Measurements from ENCODE around the gene FST. TPM values are rescaled to one million over a fixed set of nuclear protein-coding genes. Genes with fewer than 3 reads are reported as not detected.

Gene FST
- total RNA-seq, 2 experiments from 2014 or later, result 0.36 to 0.65 TPM

DNA sequence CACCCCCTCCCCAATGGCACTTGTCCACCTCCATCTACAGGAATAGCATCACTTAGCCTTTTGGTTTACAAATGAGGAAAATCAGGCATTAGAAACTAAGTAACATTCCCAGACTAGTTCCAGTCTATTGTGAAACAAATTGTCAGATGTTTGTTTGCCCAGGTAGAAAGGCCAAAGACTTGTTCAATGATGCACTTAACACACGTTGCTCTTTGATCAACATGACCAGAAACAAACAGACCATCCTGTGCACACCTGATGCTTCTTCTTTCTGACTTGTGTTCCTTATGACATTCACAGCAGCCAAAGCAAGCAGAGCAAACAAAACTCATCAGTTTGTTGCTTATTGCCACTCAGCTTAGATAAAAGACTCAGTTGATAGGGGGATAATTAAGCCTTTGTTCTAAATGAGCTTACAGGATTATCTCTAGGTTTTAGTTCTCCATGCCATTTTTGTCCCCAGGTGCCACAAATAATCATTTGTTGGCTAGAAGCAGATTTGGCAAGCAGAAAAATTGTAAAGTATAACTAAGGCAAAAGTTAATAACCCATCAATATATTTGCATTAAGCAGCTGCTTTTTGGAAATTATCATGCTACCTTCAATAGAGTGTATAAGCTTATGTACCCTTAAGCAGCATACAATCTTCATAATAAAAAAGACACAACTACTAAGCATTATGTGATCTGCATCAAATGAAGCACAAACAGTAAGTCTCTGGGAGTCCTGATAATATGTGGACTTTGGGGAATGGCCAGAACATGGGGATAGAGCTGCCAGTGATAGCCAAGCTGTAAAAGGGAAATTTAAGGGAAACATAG, 26.3 kb upstream of the FST start:
- H3K4me3 Mint-ChIP-seq, result no peak overlapping the region
- no peaks in the 10 kb centered on the region for H3K9me3 Mint-ChIP-seq
- no peak for DNase-seq
- no peaks in the 10 kb centered on the region for H3K4me1 Mint-ChIP-seq (ENCODE audit: low read depth)
- no peak overlapping the region for H3K27ac Mint-ChIP-seq
- intact Hi-C loops (cut with micrococcal nuclease), result no loop called here
- POLR2A ChIA-PET, result no interaction called here
- peaks cover 11% of the 10 kb centered on the region for H3K27me3 Mint-ChIP-seq
- CTCF ChIA-PET, result interaction anchor here (1.4 kb wide), 1 partner anchor 774 kb away, joined by 5 read pairs; no protein-coding TSS in a partner anchor
- no peaks in the 10 kb centered on the region for H3K36me3 Mint-ChIP-seq

DNA sequence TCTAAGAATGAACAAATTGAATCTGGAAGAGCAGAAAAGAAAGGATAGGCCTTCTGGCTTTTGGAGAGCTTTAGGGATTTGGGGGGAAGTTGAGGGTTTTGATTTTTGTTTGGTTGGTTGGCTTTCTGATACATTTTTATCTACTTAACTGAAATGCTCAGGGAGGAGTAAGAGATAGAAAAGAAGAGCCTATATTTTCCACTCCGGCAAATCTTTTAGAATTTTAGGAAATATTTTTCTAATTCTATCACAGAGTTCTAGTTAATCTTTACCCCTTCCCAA, 25.8 kb upstream of the FST start:
- Mint-ChIP-seq H3K36me3 (no peaks in the 10 kb centered on the region), H3K4me3 (no peak overlapping the region), H3K9me3 (no peaks in the 10 kb centered on the region), H3K4me1 (ENCODE audit: low read depth) (no peaks in the 10 kb centered on the region), H3K27ac (no peak overlapping the region), H3K27me3 (peaks cover 7% of the 10 kb centered on the region)
- CTCF ChIA-PET, result interaction anchor here (1.4 kb wide), 1 partner anchor 774 kb away, joined by 5 read pairs; no protein-coding TSS in a partner anchor
- POLR2A ChIA-PET, result no interaction called here
- no peak for DNase-seq
- intact Hi-C loops (cut with micrococcal nuclease), result no loop called here

GRCh38 chr5:53456366-53456765, 24.1 kb upstream of the FST start:
- ChIA-PET POLR2A (no interaction called here), CTCF (no interaction called here)
- DNase-seq, result no peak
- Mint-ChIP-seq H3K9me3 (no peaks in the 10 kb centered on the region), H3K4me3 (no peak overlapping the region), H3K4me1 (ENCODE audit: low read depth) (no peaks in the 10 kb centered on the region), H3K27ac (no peak overlapping the region), H3K36me3 (no peaks in the 10 kb centered on the region), H3K27me3 (peaks cover 9% of the 10 kb centered on the region)
- intact Hi-C loops (cut with micrococcal nuclease), result no loop called here

DNA sequence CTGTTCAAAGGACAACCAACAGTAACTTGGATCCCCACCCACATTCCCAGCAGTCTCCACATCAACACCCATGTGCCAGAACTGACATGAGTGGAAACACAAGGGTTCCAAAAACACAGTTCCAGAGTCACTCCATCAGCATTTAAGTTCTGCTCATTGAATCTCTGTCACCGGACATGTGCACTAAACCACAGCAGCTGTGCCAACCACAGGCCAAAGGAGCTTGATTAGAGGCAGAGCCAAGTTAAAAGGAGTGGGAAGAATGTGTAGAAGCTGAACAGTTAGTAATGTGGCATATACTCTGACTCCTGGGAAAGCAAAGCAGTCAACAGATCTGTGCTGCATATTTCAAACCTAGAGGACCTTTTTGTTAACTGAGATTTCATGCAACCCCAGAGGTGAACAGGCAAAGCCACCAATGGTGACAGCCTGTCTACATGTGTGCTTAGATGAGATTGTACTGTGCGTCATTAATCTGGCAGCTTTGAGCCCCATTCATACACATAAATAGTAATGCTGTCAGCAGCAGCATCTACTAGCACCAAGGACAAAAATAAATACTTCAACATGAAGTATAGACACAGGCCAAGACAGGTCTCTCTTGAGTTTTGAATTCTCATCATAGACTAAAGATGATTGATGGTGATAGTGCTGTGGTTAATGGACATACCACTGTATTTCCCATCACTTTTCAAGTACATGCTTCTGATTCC, 16.4 kb upstream of the FST start:
- Mint-ChIP-seq H3K9me3 (no peaks in the 10 kb centered on the region), H3K36me3 (no peaks in the 10 kb centered on the region), H3K27ac (no peak overlapping the region), H3K4me3 (no peak overlapping the region), H3K27me3 (peaks cover 27% of the 10 kb centered on the region), H3K4me1 (ENCODE audit: low read depth) (no peaks in the 10 kb centered on the region)
- intact Hi-C loops (cut with micrococcal nuclease), result no loop called here
- CTCF ChIA-PET, result no interaction called here
- POLR2A ChIA-PET, result interaction anchor here (0.5 kb wide), 1 partner anchor 345 kb away, joined by 3 read pairs; no protein-coding TSS in a partner anchor
- DNase-seq, result no peak

DNA sequence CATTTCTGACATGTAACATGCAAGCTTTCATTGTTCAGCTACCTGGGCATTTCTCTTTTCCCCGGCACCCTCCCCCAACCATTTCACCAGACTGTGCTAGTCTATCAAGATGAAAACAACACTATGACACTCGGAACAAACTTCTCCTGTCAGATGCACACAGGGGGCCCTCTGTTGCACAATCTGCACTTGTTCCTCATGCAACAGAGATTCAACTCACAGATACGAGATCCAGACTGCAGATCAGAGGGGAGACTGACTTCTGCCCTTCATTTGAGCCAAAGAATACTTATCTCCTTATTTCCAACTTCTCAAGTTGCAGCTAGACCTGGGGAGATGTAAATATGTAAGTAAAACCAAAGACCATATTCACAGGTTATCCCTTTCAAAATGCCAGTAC, 15.7 kb upstream of the FST start:
- CTCF ChIA-PET, result no interaction called here
- POLR2A ChIA-PET, result interaction anchor here (0.5 kb wide), 1 partner anchor 345 kb away, joined by 3 read pairs; no protein-coding TSS in a partner anchor
- intact Hi-C loops (cut with micrococcal nuclease), result no loop called here
- H3K36me3 Mint-ChIP-seq, result no peaks in the 10 kb centered on the region
- no peak overlapping the region for H3K27ac Mint-ChIP-seq
- H3K9me3 Mint-ChIP-seq, result no peaks in the 10 kb centered on the region
- no peak for DNase-seq
- H3K4me3 Mint-ChIP-seq, result no peak overlapping the region
- H3K27me3 Mint-ChIP-seq, result peaks cover 28% of the 10 kb centered on the region
- no peaks in the 10 kb centered on the region for H3K4me1 Mint-ChIP-seq (ENCODE audit: low read depth)

GRCh38 chr5:53469946-53470687, 10.3 kb upstream of the FST start:
- DNase-seq, result no peak
- POLR2A ChIA-PET, result no interaction called here
- no peak overlapping the region for H3K27ac Mint-ChIP-seq
- CTCF ChIA-PET, result no interaction called here
- H3K4me3 Mint-ChIP-seq, result no peak overlapping the region
- no peaks in the 10 kb centered on the region for H3K9me3 Mint-ChIP-seq
- no peaks in the 10 kb centered on the region for H3K4me1 Mint-ChIP-seq (ENCODE audit: low read depth)
- H3K27me3 Mint-ChIP-seq, result peaks cover 38% of the 10 kb centered on the region
- no peaks in the 10 kb centered on the region for H3K36me3 Mint-ChIP-seq
- intact Hi-C loops (cut with micrococcal nuclease), result no loop called here

GRCh38 chr5:53472279-53472678, 8.2 kb upstream of the FST start:
- Mint-ChIP-seq H3K4me1 (ENCODE audit: low read depth) (no peaks in the 10 kb centered on the region), H3K27ac (no peak overlapping the region), H3K27me3 (peaks cover 48% of the 10 kb centered on the region), H3K9me3 (no peaks in the 10 kb centered on the region), H3K4me3 (no peak overlapping the region), H3K36me3 (no peaks in the 10 kb centered on the region)
- POLR2A ChIA-PET, result no interaction called here
- DNase-seq, result no peak
- CTCF ChIA-PET, result no interaction called here
- intact Hi-C loops (cut with micrococcal nuclease), result no loop called here

DNA sequence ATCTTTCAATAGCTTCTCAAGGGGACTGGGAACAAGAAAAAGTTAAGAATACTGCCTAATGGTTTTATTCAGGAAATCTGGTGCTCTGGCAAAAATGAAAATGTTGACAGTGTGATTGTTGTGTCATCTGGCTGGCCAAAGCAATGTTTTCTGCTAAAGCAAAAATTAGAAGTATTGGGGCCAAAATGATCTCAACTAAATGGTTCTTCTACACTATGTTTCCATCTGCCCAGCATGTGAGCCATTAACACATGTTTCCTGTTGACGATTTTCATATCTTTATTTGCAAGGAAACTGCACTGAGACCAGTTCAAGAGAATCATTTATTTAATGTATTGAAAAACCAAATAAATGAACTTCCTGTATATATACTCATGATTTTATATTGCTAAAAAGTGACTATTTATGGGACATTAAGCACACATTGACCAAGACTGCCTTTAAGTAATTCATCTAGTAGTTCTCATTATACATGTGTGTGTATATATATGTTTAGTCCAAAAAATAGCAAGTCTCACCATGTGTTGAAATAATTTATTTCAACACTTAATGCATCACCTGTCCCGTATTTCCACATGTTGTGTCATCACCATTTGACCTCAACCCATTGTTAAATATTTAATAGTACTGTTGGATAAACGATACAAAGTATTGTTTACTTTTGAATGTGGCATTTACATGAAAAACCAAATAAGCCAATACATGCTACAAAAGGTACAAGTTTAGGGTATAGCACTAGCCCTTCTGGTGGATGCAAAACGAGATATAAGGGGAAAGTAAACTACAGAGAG, 7.5 kb upstream of the FST start:
- no peak for DNase-seq
- H3K4me3 Mint-ChIP-seq, result no peak overlapping the region
- ChIA-PET POLR2A (no interaction called here), CTCF (no interaction called here)
- H3K27me3 Mint-ChIP-seq, result peaks cover 44% of the 10 kb centered on the region
- H3K36me3 Mint-ChIP-seq, result no peaks in the 10 kb centered on the region
- intact Hi-C loops (cut with micrococcal nuclease), result no loop called here
- no peaks in the 10 kb centered on the region for H3K9me3 Mint-ChIP-seq
- H3K27ac Mint-ChIP-seq, result no peak overlapping the region
- H3K4me1 Mint-ChIP-seq (ENCODE audit: low read depth), result no peaks in the 10 kb centered on the region

DNA sequence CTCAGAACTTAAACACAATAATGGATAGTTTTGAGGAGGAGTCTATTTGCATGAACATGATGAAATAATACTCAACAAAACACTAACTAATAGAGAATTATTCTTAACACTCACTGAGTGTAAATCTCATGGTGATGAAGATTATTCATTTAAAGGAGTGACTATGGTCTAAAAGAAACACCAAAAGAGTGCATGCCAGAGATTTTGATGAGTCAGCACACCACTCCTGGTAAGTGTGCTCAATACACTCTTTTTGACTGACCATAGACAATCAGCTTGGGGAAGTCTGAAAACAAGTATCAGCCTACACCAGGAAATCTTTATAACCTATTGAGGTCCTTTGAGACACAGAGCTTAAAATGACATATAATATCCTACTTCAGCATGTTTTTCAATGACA, 6.8 kb upstream of the FST start:
- CTCF ChIA-PET, result interaction anchor here (0.7 kb wide), 1 partner anchor 13 kb away, joined by 3 read pairs; no protein-coding TSS in a partner anchor
- no peak overlapping the region for H3K27ac Mint-ChIP-seq
- no peak for DNase-seq
- H3K4me3 Mint-ChIP-seq, result no peak overlapping the region
- H3K36me3 Mint-ChIP-seq, result no peaks in the 10 kb centered on the region
- POLR2A ChIA-PET, result no interaction called here
- intact Hi-C loops (cut with micrococcal nuclease), result no loop called here
- H3K27me3 Mint-ChIP-seq, result peaks cover 48% of the 10 kb centered on the region
- no peaks in the 10 kb centered on the region for H3K9me3 Mint-ChIP-seq
- peaks cover 3% of the 10 kb centered on the region for H3K4me1 Mint-ChIP-seq (ENCODE audit: low read depth)

GRCh38 chr5:53475320-53475719, 5.1 kb upstream of the FST start:
- intact Hi-C loops (cut with micrococcal nuclease), result no loop called here
- ChIA-PET CTCF (no interaction called here), POLR2A (no interaction called here)
- H3K4me3 Mint-ChIP-seq, result no peak overlapping the region
- H3K9me3 Mint-ChIP-seq, result no peaks in the 10 kb centered on the region
- H3K4me1 Mint-ChIP-seq (ENCODE audit: low read depth), result peaks cover 8% of the 10 kb centered on the region
- no peak overlapping the region for H3K27ac Mint-ChIP-seq
- peaks cover 50% of the 10 kb centered on the region for H3K27me3 Mint-ChIP-seq
- no peaks in the 10 kb centered on the region for H3K36me3 Mint-ChIP-seq
- DNase-seq, result no peak

GRCh38 chr5:53476019-53476418, 4.4 kb upstream of the FST start:
- intact Hi-C loops (cut with micrococcal nuclease), result no loop called here
- ChIA-PET CTCF (interaction anchor here (0.6 to 2.5 kb wide), 3 partner anchors 467 to 753 kb away, joined by 3 to 14 read pairs (median 3); no protein-coding TSS in a partner anchor), POLR2A (interaction anchor here (0.6 kb wide), 1 partner anchor 646 kb away, joined by 3 read pairs; no protein-coding TSS in a partner anchor)
- Mint-ChIP-seq H3K4me3 (no peak overlapping the region), H3K36me3 (no peaks in the 10 kb centered on the region), H3K9me3 (no peaks in the 10 kb centered on the region), H3K27me3 (peaks cover 54% of the 10 kb centered on the region), H3K27ac (no peak overlapping the region), H3K4me1 (ENCODE audit: low read depth) (peaks cover 12% of the 10 kb centered on the region)
- no peak for DNase-seq

Data from activated CD4-positive, alpha-beta memory T cell treated with anti-CD3 and anti-CD28 coated beads for 36 hours (primary cell).